Forelimb muscle (tissue), 1 donor: Measurements from ENCODE around the gene BRI3BP. TPM values are rescaled to one million over a fixed set of nuclear protein-coding genes. Genes with fewer than 3 reads are reported as not detected.

ENCODE experiments used
- DNase-seq: peaks from one replicate; pipeline ENCODE4 v3.0.0-alpha.2; 2013; ENCODE audit warnings: low read depth
- polyA plus RNA-seq: library from polyadenylated mRNA; unstranded; fragments of 120-200 nt; gene quantifications from one replicate; pipeline ENCODE4 v1.2.1, GENCODE V29; 2013; ENCODE audit not compliant: insufficient read length

Gene BRI3BP, protein sequence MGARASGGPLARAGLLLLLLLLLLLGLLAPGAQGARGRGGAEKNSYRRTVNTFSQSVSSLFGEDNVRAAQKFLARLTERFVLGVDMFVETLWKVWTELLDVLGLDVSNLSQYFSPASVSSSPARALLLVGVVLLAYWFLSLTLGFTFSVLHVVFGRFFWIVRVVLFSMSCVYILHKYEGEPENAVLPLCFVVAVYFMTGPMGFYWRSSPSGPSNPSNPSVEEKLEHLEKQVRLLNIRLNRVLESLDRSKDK
- 2.7 TPM for polyA plus RNA-seq

DNA sequence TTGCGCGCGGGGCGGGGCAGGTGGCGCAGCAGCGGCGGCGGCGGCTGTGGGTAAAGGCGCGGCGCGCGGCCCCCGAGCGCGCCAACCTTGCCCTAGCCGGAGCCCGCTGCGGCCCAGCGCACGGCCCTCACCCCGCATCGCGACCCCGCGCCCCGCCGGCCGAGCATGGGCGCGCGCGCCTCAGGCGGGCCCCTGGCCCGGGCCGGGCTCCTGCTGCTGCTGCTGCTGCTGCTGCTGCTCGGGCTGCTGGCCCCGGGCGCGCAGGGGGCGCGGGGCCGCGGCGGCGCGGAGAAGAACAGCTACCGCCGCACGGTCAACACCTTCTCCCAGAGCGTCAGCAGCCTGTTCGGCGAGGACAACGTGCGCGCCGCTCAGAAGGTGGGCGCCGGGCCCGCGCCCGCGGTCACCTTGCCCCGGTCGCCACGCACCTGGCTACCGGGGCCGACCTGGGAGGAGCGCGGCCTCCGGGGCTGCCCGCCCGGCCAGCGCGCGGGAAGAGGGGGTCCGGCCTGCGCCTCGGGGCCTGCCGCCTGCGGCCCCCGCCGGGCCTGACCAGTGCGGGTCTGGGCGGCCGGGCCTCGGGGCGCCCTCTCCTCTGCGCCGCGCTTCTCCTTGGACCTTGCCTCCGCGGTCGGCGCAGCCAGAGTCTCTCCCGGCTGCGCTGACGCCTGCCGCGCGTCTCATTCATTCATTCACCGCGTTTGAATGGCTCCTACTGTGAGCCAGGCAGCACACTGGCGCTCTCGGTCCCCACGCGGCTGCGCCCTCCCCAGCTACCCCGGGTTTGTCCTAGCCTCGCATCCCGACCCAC lies at the start of gene BRI3BP:
BRI3BP (plus strand) TSS at position 20 of the 811 bp plus-strand sequence; CDS start at position 166, 146 bp downstream.
- no peak for DNase-seq

DNA sequence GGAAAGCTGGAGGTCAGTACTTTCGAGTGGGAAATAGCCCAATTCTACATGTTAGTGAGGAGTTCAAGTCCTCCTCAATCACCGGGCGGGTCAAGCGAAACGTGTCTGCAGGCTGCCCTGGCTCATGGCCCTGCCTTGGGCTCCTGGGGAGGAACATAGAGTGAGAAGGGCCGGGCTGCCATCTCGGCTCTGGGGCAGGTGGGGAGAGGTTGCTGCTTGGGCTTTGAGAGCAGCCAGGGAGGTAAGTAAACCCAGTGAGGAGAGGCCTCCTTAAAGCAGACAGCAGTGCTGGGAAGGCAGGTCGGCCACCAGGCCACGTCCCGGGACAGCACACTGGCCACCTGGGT lies 47.0 kb upstream of the BRI3BP start:
- DNase-seq = no peak

DNA sequence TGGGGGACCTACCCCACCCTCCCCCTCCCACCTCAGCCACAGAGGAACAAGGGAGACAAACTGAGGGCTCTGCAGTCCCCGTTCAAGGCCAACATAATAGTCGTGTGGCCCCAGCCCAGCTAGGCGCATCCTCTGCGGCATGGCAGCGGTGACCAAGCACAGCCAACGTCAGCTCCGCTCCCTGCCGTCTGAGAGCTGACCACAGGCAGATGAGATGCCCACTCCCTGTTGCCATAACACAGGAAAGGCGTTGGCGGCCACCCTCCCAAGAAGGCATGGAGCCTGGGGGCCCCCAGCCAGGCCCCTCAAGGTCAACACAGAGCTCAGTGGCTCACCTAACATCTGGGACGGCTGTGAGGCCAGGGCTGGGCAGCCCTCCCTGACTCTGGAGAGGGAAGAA lies 46.4 kb upstream of the BRI3BP start:
- DNase-seq = no peak

DNA sequence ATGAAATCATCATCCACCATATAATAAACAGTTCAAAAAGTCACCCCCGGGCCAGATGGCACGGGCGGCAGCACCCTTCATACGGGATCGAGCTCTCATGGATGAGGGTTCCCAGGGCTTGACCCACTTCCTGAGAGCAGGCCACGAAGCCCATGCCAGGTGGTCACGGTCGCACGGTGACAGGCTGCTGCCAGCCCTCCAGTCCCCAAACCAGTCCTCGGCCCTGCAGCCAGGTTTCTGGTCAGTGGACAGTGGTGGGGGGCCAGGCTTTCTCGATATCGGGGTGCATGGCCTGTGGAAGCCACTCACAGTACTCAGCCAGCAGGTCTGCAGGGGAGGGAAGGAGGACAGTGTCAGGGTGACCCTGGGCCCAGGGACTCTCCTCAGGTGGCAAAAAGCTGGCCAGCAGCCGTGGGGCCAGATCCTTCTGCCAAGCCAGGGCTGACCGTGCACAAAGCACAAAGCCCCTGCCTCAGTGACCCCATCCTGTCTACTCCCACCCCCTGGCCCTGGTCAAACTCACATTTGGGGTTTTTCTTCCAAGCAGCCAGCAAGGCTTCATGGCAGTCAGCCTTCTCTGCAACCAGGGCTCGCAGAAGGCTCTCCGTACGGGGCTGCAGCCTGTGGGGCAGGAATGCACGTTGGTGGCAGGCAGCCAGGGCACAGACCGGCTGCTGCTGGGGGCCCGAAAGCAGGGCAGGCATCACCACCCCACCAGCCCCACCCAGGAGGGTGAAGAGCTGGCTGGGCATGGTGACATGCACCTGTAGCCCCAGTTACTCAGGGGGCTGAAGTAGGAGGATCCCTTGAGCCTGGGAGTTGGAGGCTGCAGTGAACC lies 45.7 kb upstream of the BRI3BP start:
- no peak for DNase-seq

DNA sequence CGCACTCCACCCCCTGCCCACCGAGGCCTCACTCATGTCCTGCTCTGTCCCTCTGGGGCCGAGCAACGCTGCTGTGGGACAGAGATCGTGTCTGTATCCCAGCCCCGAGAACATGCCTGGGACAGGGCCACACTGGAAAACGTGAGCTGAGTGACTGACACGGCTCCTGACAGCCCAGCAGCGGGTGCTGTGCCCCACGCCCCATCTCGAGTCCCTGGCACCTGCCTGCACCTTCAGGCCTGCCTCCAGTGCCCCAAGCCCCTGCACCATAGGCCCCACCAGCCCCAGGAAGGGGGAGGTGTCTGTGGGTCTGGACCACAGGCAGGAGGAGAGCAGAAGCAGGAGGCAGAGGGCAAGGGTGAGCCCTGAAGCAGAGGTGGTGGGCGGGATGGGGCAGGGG lies 44.4 kb upstream of the BRI3BP start:
- DNase-seq = no peak

DNA sequence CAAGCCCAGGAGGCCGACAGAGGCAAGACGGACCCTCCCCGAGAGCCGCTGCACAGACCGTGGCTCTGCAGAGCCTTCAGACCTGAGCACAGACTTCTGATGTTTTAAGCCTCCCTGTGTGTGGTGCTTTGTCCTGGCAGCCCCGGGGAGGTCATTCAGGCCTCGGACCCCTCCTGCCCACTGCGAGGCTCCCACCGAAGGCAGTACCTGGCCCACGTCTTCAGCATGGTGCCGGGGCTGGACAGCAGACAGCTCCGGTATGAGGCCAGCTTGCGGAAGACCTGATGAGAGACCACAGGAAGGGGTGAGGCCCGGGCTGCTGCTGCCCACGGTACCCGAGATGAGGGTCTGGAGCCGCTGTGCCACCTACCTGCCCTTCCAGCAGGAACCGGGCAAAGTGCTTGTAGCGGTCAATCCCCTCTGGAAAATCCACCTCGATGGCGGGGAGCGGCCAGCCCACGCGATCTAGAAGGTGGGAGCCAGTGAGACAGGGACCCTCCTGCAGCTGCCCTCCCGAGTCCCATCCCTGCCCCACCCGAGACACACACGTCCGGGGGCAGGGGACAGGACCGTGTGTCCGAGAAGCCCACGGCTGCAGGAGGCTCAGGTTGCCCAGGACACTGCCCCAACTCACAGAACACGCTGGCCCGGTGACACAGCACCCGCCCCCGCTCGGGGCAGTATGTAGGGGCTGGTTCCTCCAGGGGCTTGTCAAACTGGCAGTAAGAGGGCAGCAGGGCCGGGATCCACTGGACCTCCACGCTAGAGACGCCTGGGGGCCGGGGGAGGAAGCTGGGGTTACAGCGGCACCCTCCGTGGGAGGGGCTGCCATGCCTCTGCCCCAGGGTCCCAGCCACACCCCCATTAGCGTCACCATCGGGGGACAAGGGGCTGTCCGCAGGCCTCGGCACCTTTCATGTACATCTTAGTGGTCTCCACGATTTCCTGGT lies 43.4 kb upstream of the BRI3BP start:
- DNase-seq = no peak

DNA sequence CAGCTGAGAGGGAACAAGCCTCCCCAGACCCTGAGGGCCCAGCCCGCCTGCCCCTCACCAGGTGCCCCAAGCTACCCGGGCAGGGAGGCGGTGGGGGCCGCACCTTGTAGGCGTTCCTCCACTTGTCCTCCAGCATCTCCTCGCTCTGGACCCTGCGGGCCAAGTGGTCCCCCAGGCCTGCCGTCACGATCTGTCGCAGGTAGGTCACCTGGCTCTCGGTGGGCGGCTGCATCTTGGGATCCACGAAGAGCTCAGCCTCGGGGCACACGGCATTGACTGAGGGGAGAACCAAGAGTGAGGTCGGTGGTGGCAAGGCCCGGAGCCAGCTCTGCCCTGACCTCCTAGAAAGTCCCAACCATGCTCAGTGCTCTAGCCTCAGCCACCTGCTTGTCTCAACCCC lies 41.1 kb upstream of the BRI3BP start:
- DNase-seq = no peak

DNA sequence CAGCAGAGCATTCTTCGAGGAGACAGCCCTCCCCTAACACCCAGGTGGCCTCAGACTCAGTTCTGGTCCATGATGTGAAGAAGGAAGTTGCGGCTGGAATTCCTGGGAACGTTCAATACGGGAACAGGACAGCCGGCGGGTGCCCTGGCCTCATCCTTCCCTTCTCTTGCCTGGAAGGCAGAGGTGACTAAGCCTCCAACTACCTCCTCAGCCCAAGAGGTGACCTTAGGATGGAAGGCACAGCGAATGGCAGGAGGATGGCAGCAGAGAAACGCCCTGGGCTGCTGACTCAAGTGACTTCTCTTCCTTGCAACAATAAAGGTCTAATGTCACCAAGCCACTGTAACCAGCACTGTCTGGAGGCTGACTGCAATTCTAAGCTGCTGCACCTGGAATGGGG lies 40.6 kb upstream of the BRI3BP start:
- DNase-seq = no peak

DNA sequence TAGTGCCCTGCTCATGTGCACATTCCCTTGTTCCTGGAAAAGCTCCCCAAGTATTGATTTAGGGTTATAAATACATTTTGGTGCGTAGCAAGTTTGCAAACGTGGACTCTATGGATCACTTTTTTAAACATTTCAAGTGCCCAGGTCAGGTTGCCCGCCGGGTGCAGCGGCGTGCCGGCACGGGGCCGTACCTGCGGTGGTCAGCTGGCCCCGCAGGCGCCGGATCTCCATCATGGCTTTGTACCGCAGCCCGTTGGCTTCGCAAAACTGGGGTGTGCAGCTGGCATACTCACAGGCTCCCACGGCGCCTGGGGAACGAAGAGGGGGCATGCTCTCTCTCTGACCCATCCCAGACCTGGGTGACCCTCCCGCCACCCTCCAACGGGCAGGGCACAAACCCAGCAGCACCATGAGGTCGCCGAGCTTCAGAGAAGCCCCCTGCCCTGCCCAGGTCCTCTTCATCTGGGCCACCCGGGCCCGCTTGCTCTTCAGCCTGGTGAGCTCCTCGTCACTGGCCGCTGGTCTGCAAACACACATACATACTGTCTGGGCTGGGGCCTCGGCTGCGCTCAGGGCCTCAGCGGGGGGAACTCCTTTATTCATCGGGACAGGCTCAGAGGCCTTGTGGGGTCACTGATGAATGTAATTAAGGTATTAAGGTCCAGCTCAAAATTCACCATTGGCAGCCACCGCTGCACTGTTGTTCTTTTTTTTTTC lies 39.6 kb upstream of the BRI3BP start:
- DNase-seq = no peak

DNA sequence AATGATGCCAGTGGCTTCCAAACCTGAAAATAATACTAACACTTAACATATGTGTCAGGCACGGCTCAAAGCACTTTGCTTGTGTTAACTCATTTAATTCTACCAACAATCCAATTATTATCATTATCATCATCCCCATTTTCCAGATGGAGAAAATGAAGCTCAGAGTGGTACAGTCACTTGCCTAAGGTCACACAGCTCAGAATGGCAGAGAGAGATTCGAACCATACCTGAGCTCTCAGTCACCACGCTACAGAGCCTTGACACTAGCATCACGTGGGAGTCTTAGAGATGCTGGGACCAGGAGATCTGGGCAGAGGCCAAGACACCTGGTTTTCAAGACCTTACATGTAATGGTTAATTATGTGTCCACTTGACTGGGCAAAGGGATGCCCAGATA lies 38.7 kb upstream of the BRI3BP start:
- DNase-seq = no peak

DNA sequence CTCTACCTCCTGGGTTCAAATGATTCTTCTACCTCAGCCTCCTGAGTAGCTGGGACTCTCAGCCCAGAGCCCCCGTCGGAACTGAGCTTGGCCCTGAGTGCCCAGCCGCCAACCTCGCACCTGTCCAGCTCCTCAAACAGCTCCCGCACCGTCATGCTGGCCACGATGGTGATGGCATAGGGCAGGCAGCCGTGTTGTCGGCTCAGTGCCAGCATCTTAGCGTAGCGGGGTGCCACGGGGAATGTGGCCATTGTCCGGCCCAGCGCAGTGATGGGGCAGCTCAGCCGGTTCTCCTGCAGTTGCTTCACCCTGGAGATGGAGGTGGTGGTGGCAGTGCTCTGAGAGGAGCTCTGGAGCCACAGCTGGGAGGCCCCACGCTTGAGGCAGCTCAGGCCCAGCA lies 36.9 kb upstream of the BRI3BP start:
- DNase-seq = no peak

DNA sequence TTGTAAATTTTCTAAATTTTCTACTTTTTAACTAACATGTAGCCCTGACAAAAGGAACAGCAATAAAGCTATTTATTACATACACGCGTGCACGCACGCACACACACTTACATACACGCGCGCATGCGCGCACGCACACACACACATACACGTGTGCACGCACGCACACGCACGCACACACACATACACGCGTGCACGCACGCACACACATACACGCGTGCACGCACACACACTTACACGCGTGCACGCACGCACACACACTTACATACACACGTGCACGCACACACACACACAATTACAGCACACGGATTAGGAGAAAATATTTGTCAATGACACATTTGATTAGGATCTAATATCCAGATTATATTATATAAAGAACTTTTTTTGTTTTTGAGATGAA lies 32.4 kb upstream of the BRI3BP start:
- no peak for DNase-seq

DNA sequence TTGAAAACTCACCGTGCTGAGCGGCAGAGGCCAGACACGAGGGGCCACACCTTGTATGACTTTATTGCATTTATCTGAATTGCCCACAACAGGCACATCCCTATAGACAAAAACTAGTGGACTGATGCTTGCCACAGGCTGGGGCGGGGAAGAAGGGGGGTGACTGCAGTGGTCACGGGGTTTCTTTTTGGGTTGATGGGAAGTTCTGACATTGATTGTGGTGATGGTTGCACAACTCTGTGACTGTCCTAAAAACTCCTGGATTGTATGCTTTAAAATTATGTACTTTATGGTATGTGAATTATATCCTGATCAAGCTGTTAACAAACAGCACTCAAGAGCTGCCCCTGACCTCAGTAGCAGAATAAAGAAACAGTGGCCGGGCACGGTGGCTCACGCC lies 30.2 kb upstream of the BRI3BP start:
- DNase-seq = no peak

DNA sequence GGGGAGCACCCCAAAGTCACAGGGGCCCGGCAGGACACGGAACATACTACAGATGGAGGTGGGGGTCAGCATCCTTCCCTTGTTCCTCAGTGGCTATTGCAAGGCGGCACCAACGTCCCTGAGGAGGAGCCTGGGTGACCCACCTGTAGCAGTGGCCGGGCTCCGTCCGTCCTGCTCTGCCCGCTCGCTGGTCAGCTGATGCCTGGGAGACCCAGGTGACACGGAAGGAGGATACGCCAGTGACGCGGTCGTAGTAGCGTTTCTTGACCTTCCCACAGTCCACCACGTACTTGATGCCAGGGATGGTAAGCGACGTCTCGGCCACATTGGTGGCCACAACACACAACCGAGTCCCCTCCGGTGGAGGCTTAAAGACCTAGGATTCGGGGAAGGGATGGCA lies 29.2 kb upstream of the BRI3BP start:
- no peak for DNase-seq

DNA sequence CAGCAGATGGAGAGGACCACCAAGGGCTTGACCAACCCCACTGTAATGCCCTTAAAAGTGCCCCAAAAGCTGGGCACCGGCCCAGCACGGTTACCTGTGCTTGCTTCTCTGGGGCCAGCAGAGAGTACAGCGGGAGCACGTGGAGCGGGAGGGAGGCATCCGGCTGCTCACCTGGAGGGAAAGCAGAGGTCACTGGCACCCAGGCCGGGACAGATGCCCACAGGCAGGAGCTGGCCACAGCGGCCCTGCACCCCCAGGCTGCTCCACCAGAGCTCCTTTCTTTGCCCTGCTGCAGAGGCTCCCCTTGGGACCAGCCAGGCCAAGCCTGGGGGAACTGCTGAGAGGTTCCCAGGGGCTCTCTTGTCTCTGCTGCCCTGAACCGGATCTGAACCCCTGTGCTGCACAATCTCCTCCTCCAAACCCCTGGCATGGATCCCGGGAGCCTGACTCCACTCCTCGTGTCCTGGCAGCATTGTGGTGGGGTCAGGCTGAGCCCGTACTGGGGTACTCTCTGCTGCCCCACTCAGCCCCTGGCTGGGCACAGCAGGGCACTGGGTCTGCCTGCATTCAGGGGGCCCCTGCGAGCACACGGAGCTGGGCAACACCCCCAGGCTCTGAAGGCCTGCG lies 28.5 kb upstream of the BRI3BP start:
- no peak for DNase-seq

DNA sequence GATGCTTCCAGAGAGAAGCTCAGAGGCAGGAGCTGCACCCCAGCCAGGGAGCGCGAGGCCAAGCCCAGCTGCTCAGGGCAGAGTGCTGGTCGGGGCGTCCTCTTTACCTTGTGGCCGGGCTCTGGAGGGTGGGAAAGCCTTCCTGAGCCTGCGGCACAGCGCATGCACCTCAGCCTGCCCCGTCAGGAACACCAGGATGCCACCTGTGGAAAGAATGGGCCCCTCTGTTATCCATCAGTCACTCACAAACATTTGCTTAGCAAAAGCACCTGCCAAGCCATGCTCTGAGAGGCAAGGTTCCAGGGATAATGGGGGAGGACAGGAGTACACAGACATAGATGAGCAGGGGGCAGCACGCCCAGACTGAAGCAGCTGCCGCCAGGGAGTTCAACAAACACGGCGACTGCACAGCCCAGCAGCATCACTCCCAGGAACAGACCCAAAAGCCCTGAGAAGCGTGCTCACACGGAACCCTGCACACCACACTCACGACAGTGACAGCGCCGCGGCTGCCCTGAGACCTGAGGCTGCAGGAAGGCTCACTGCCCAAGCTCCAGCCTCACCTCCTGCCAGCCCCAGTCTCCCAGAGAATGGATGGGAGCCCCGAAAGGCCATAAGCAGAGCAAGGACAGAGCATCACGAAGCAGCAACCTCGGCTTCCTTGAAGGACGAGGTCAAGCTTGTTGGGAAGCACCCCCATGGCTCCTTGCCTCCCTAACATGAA lies 26.3 kb upstream of the BRI3BP start:
- no peak for DNase-seq

DNA sequence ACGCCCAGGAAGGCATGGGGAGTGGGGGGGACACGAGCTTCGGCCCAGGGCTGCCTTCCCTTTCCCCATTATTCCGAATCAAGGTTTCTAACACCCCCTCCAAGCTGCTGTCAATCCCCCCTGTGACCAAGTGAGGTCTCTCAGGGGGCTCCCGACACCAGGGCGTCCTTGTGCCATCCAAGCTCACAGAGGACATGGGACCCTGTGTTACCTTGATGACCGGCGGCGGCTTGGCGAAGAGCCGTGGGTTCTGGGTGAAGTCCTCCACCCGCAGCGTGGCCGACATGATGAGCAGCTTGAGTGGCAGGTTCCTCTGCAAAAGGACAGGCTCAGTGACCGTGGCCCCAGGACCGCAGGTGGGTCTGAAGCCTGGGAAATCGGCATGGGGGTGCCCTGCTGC lies 24.8 kb upstream of the BRI3BP start:
- DNase-seq = no peak

DNA sequence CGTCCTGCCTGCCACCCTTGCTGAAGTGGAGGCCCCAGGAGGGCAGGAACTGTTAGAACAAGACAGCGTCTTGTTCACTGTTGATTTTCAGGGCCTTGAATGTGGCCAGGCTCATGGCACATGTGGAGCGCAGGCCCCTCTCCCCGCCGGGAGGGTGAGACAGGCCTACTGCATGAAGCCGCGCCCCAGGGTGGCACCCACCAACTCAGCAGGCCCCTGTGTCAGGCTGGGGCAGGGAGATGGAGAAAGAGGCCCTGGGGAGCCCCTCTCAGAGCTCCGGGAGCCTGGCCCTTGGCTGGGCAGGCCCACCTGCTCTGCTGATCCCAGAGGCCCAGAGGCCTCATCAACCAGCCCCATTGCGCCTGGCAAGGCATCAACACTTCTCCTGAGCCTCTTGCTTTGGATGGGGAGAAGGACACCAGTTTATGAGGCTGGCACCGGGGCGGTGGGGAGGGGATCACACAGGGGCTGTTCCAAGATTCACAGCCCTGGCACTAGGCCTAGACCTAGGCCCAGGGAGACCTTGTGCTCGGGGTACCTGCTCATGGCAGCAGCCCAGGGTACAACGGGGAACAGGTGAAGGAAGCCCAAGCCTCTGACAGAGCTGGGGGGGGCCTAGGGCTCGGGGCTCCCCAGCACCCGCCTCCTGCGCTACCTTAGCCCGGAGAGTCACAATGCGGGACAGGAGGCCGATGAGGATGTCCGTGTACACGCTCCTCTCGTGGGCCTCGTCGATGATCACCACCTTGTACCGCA lies 22.6 kb upstream of the BRI3BP start:
- DNase-seq = no peak

DNA sequence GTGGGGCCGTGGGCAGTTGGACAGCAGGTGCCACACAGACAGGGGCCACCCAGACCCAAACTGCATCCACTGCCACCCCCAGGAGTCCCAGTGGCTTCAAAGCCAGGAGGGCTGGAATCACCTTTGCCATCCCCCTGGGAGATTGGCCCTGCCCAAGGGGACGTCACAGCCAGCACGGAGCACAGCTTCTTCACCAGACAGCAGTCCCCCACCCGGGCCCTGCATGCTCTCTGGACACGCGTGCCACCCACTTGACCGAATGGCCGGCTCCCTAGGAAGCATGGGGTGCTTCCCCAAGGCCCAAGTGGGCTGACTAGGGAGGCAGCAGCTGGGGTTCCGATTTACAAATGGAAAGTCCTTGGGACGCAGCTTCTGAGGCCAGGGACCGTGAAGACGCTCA lies 21.8 kb upstream of the BRI3BP start:
- no peak for DNase-seq
